Measurements from ENCODE around the gene FAM98C.

Gene FAM98C

GRCh38 chr19:38378866-38379265 is 24.0 kb upstream of the FAM98C start:
- no peak for DNase-seq

GRCh38 chr19:38381138-38381537 is 21.8 kb upstream of the FAM98C start:
- no peak for DNase-seq

GRCh38 chr19:38383184-38383583 is 19.7 kb upstream of the FAM98C start:
- DNase-seq, result no peak

- DNase-seq, result no peak
These were observed 19.1 kb upstream of the FAM98C start for GRCh38 chr19:38383743-38384142.

- DNase-seq, result no peak
These were observed 18.5 kb upstream of the FAM98C start for GRCh38 chr19:38384209-38385027.

GRCh38 chr19:38385057-38385803 is 17.7 kb upstream of the FAM98C start:
- no peak for DNase-seq

GRCh38 chr19:38385804-38386257 is 17.1 kb upstream of the FAM98C start:
- DNase-seq, result no peak

GRCh38 chr19:38386300-38386970 is 16.5 kb upstream of the FAM98C start:
- DNase-seq, result no peak

- DNase-seq, result no peak
These were observed 15.8 kb upstream of the FAM98C start for GRCh38 chr19:38386971-38387549.

GRCh38 chr19:38387550-38388348 is 15.1 kb upstream of the FAM98C start, which contains the start of gene GGN:
GGN (minus strand) TSS chr19:38388034; CDS start chr19:38387261, 773 bp downstream.
- DNase-seq, result peak; percentile 66

GRCh38 chr19:38388349-38389100 is 14.4 kb upstream of the FAM98C start, which contains the start of gene SPRED3:
SPRED3 (plus strand) TSS chr19:38388697; CDS start chr19:38390303, 1,606 bp downstream.
- no peak for DNase-seq

GRCh38 chr19:38389101-38389925 is 13.6 kb upstream of the FAM98C start:
- no peak for DNase-seq

GRCh38 chr19:38389957-38390924 is 12.7 kb upstream of the FAM98C start:
- no peak for DNase-seq

- no peak for DNase-seq
These were observed 10.9 kb upstream of the FAM98C start for GRCh38 chr19:38391911-38392464.

GRCh38 chr19:38392707-38393308 is 10.1 kb upstream of the FAM98C start:
- DNase-seq, result no peak

GRCh38 chr19:38394488-38394887 is 8.4 kb upstream of the FAM98C start:
- peak; percentile 56 for DNase-seq

GRCh38 chr19:38395381-38396114 is 7.3 kb upstream of the FAM98C start:
- peak; percentile 30 for DNase-seq

- DNase-seq, result no peak
These were observed 3.8 kb upstream of the FAM98C start for GRCh38 chr19:38399081-38399480.
